ENCODE data around the gene PIK3C2G.

PIK3C2G gene

GRCh38 chr12:18297902-18298301, 36.6 kb downstream of the PIK3C2G start:
- TF ChIP-seq, protein P1, sequence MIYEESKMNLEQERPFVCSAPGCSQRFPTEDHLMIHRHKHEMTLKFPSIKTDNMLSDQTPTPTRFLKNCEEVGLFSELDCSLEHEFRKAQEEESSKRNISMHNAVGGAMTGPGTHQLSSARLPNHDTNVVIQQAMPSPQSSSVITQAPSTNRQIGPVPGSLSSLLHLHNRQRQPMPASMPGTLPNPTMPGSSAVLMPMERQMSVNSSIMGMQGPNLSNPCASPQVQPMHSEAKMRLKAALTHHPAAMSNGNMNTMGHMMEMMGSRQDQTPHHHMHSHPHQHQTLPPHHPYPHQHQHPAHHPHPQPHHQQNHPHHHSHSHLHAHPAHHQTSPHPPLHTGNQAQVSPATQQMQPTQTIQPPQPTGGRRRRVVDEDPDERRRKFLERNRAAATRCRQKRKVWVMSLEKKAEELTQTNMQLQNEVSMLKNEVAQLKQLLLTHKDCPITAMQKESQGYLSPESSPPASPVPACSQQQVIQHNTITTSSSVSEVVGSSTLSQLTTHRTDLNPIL (CRISPR knock-in tag; IDR thresholded peaks at IDR 0.05; ENCODE audit: low read depth), result no peak
- TF ChIP-seq GLIS3 (CRISPR knock-in tag; IDR thresholded peaks at IDR 0.05) (no peak), ZFP3 (CRISPR knock-in tag; IDR thresholded peaks at IDR 0.05) (no peak), CSDC2 (CRISPR knock-in tag; IDR thresholded peaks at IDR 0.05) (no peak), ARNTL (CRISPR knock-in tag; IDR thresholded peaks at IDR 0.05; ENCODE audit: borderline replicate concordance, low read depth) (no peak), OSR1 (CRISPR knock-in tag; IDR thresholded peaks at IDR 0.05) (no peak), RARB (CRISPR knock-in tag; IDR thresholded peaks at IDR 0.05) (no peak), BACH2 (CRISPR knock-in tag; IDR thresholded peaks at IDR 0.05; ENCODE audit: borderline replicate concordance) (no peak), ZC3H10 (CRISPR knock-in tag; IDR thresholded peaks at IDR 0.05) (no peak), ISL1 (CRISPR knock-in tag; IDR thresholded peaks at IDR 0.05) (no peak), SNAI2 (CRISPR knock-in tag; IDR thresholded peaks at IDR 0.05) (no peak), POU6F1 (CRISPR knock-in tag; IDR thresholded peaks at IDR 0.05; ENCODE audit: borderline replicate concordance, low read depth) (no peak), PPARA (CRISPR knock-in tag; IDR thresholded peaks at IDR 0.05; ENCODE audit: borderline replicate concordance) (no peak), ESRRG (CRISPR knock-in tag; IDR thresholded peaks at IDR 0.05) (no peak), ZFP30 (CRISPR knock-in tag; IDR thresholded peaks at IDR 0.05) (no peak), TCF4 (CRISPR knock-in tag; IDR thresholded peaks at IDR 0.05; ENCODE audit: borderline replicate concordance) (no peak), TOX (CRISPR knock-in tag; IDR thresholded peaks at IDR 0.05; ENCODE audit: borderline replicate concordance) (no peak), TSHZ2 (CRISPR knock-in tag; IDR thresholded peaks at IDR 0.05) (no peak), ZNF8 (CRISPR knock-in tag; IDR thresholded peaks at IDR 0.05) (no peak)
- TF ChIP-seq, protein P2, sequence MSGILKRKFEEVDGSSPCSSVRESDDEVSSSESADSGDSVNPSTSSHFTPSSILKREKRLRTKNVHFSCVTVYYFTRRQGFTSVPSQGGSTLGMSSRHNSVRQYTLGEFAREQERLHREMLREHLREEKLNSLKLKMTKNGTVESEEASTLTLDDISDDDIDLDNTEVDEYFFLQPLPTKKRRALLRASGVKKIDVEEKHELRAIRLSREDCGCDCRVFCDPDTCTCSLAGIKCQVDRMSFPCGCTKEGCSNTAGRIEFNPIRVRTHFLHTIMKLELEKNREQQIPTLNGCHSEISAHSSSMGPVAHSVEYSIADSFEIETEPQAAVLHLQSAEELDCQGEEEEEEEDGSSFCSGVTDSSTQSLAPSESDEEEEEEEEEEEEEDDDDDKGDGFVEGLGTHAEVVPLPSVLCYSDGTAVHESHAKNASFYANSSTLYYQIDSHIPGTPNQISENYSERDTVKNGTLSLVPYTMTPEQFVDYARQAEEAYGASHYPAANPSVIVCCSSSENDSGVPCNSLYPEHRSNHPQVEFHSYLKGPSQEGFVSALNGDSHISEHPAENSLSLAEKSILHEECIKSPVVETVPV (CRISPR knock-in tag; IDR thresholded peaks at IDR 0.05), result no peak
- no peak for ATAC-seq

GRCh38 chr12:18302809-18303430, 41.6 kb downstream of the PIK3C2G start:
- TF ChIP-seq ISL1 (CRISPR knock-in tag; IDR thresholded peaks at IDR 0.05), result no peak
- no peak for ATAC-seq

GRCh38 chr12:18304609-18305008, 43.3 kb downstream of the PIK3C2G start:
- no peak for ATAC-seq
- TF ChIP-seq CSDC2 (CRISPR knock-in tag; IDR thresholded peaks at IDR 0.05), result no peak
- TF ChIP-seq GLIS3 (CRISPR knock-in tag; IDR thresholded peaks at IDR 0.05), result no peak
- no peak for TF ChIP-seq TOX (CRISPR knock-in tag; IDR thresholded peaks at IDR 0.05; ENCODE audit: borderline replicate concordance)

- no peak for ATAC-seq
- TF ChIP-seq CSDC2 (CRISPR knock-in tag; IDR thresholded peaks at IDR 0.05) (no peak), PPARA (CRISPR knock-in tag; IDR thresholded peaks at IDR 0.05; ENCODE audit: borderline replicate concordance) (no peak), ZC3H10 (CRISPR knock-in tag; IDR thresholded peaks at IDR 0.05) (no peak), POU6F1 (CRISPR knock-in tag; IDR thresholded peaks at IDR 0.05; ENCODE audit: borderline replicate concordance, low read depth) (no peak), RARB (CRISPR knock-in tag; IDR thresholded peaks at IDR 0.05) (no peak), ARNTL (CRISPR knock-in tag; IDR thresholded peaks at IDR 0.05; ENCODE audit: borderline replicate concordance, low read depth) (no peak), ZNF70 (CRISPR knock-in tag; IDR thresholded peaks at IDR 0.05) (no peak), ISL1 (CRISPR knock-in tag; IDR thresholded peaks at IDR 0.05) (no peak), GLIS3 (CRISPR knock-in tag; IDR thresholded peaks at IDR 0.05) (no peak)
Measured at GRCh38 chr12:18306311-18306710, 45.0 kb downstream of the PIK3C2G start.

All from SK-N-SH treated with all-trans-retinoic acid at 6 μM for 48 hours (cell line).